Measurements from ENCODE around the gene NPC1. TPM values are rescaled to one million over a fixed set of nuclear protein-coding genes. Genes with fewer than 3 reads are reported as not detected.

NPC1 gene
- total and polyA plus RNA-seq, 3 donors from 2014 or later, result 36.8 to 83.2 (median 66.8) TPM

GRCh38 chr18:23552505-23552904 is 33.8 kb downstream of the NPC1 start:
- WGBS, 2 donors, result 82 to 89% methylated on average over 11 of the region's 11 CpGs
- no peaks in the 10 kb centered on the region for H3K4me1 ChIP-seq
- no peaks in the 10 kb centered on the region for H3K27me3 ChIP-seq
- H3K27ac ChIP-seq, result no peak overlapping the region
- intact Hi-C loops (cut with DNase I; ENCODE audit: low total_unique reads), result no loop called here
- no peak overlapping the region for H3K4me3 ChIP-seq
- H3K9me3 ChIP-seq, result no peaks in the 10 kb centered on the region
- TF ChIP-seq CTCF (IDR thresholded peaks at IDR 0.05) (no peak), POLR2A (IDR thresholded peaks at IDR 0.05) (no peak)
- no peaks in the 10 kb centered on the region for H3K36me3 ChIP-seq (ENCODE audit: low read depth, missing control alignments)
- no peak for DNase-seq

GRCh38 chr18:23551978-23552377 is 34.3 kb downstream of the NPC1 start:
- Histone ChIP-seq H3K9me3 (no peaks in the 10 kb centered on the region), H3K4me3 (no peak overlapping the region), H3K4me1 (no peaks in the 10 kb centered on the region), H3K27me3 (no peaks in the 10 kb centered on the region), H3K27ac (no peak overlapping the region), H3K36me3 (ENCODE audit: low read depth, missing control alignments) (no peaks in the 10 kb centered on the region)
- TF ChIP-seq CTCF (IDR thresholded peaks at IDR 0.05) (no peak), POLR2A (IDR thresholded peaks at IDR 0.05) (no peak)
- intact Hi-C loops (cut with DNase I; ENCODE audit: low total_unique reads), result no loop called here
- 75 to 92% methylated on average over 3 of the region's 3 CpGs for WGBS, 2 donors
- no peak for DNase-seq

- no peak for DNase-seq
- H3K36me3 ChIP-seq (ENCODE audit: low read depth, missing control alignments), result no peaks in the 10 kb centered on the region
Measured at GRCh38 chr18:23550898-23551297, 35.4 kb downstream of the NPC1 start.

GRCh38 chr18:23548719-23549118 is 37.6 kb downstream of the NPC1 start:
- H3K4me1 ChIP-seq, result no peaks in the 10 kb centered on the region
- DNase-seq, result no peak
- H3K27me3 ChIP-seq, result no peaks in the 10 kb centered on the region
- no peaks in the 10 kb centered on the region for H3K36me3 ChIP-seq (ENCODE audit: low read depth, missing control alignments)
- no peak overlapping the region for H3K4me3 ChIP-seq
- WGBS, 2 donors, result 87 to 90% methylated on average over 3 of the region's 3 CpGs
- H3K27ac ChIP-seq, result no peak overlapping the region
- intact Hi-C loops (cut with DNase I; ENCODE audit: low total_unique reads), result no loop called here
- TF ChIP-seq POLR2A (IDR thresholded peaks at IDR 0.05) (no peak), CTCF (IDR thresholded peaks at IDR 0.05) (no peak)
- no peaks in the 10 kb centered on the region for H3K9me3 ChIP-seq

More at GRCh38 chr18:23550898-23551297, 35.4 kb downstream of the NPC1 start:
- H3K4me1 ChIP-seq, result no peaks in the 10 kb centered on the region
- H3K27ac ChIP-seq, result no peak overlapping the region
- H3K4me3 ChIP-seq, result no peak overlapping the region
- TF ChIP-seq POLR2A (IDR thresholded peaks at IDR 0.05), result no peak
- intact Hi-C loops (cut with DNase I; ENCODE audit: low total_unique reads), result no loop called here
- H3K9me3 ChIP-seq, result no peaks in the 10 kb centered on the region
- H3K27me3 ChIP-seq, result no peaks in the 10 kb centered on the region

GRCh38 chr18:23548275-23548674 is 38.0 kb downstream of the NPC1 start:
- no peaks in the 10 kb centered on the region for H3K4me1 ChIP-seq
- no peak overlapping the region for H3K4me3 ChIP-seq
- intact Hi-C loops (cut with DNase I; ENCODE audit: low total_unique reads), result no loop called here
- no peak for DNase-seq
- WGBS, 2 donors, result 60 to 73% methylated on average over 2 of the region's 2 CpGs
- no peak overlapping the region for H3K27ac ChIP-seq
- H3K9me3 ChIP-seq, result no peaks in the 10 kb centered on the region
- no peaks in the 10 kb centered on the region for H3K27me3 ChIP-seq
- TF ChIP-seq CTCF (IDR thresholded peaks at IDR 0.05) (no peak), POLR2A (IDR thresholded peaks at IDR 0.05) (no peak)
- no peaks in the 10 kb centered on the region for H3K36me3 ChIP-seq (ENCODE audit: low read depth, missing control alignments)
